ENCODE measurements around the gene GRB10.

Gene GRB10

GRCh38 chr7:50695026-50695425 lies 87.7 kb downstream of the GRB10 start:
- no peak for DNase-seq (ENCODE audit: low read depth in 3 of 3)

- DNase-seq (ENCODE audit: low read depth in 3 of 3) = no peak
These were observed 89.1 kb downstream of the GRB10 start for GRCh38 chr7:50693455-50694130.

- DNase-seq (ENCODE audit: low read depth in 3 of 3) = no peak
These were observed 92.1 kb downstream of the GRB10 start for GRCh38 chr7:50690541-50691011.

GRCh38 chr7:50688226-50688590 lies 94.5 kb downstream of the GRB10 start:
- DNase-seq (ENCODE audit: low read depth in 3 of 3) = no peak

GRCh38 chr7:50687575-50688225 lies 95.0 kb downstream of the GRB10 start:
- DNase-seq (ENCODE audit: low read depth in 3 of 3) = no peak

GRCh38 chr7:50687096-50687495 lies 95.6 kb downstream of the GRB10 start:
- DNase-seq (ENCODE audit: low read depth in 3 of 3) = no peak

GRCh38 chr7:50685135-50686065 lies 97.3 kb downstream of the GRB10 start:
- DNase-seq (ENCODE audit: low read depth in 3 of 3) = no peak

- no peak for DNase-seq (ENCODE audit: low read depth in 3 of 3)
These were observed 98.0 kb downstream of the GRB10 start for GRCh38 chr7:50684713-50685075.

GRCh38 chr7:50684011-50684712 lies 98.5 kb downstream of the GRB10 start:
- DNase-seq (ENCODE audit: low read depth in 3 of 3) = no peak

- no peak for DNase-seq (ENCODE audit: low read depth in 3 of 3)
These were observed 100.1 kb downstream of the GRB10 start for GRCh38 chr7:50682573-50682972.

GRCh38 chr7:50682079-50682478 lies 100.6 kb downstream of the GRB10 start:
- no peak for DNase-seq (ENCODE audit: low read depth in 3 of 3)

- no peak for DNase-seq (ENCODE audit: low read depth in 3 of 3)
These were observed 101.2 kb downstream of the GRB10 start for GRCh38 chr7:50681432-50682045.

- no peak for DNase-seq (ENCODE audit: low read depth in 3 of 3)
These were observed 103.3 kb downstream of the GRB10 start for GRCh38 chr7:50679218-50680007.

GRCh38 chr7:50678586-50678985 lies 104.1 kb downstream of the GRB10 start:
- DNase-seq (ENCODE audit: low read depth in 3 of 3) = no peak

- no peak for DNase-seq (ENCODE audit: low read depth in 3 of 3)
These were observed 105.1 kb downstream of the GRB10 start for GRCh38 chr7:50677638-50677996.

GRCh38 chr7:50676740-50677637 lies 105.7 kb downstream of the GRB10 start:
- DNase-seq (ENCODE audit: low read depth in 3 of 3) = no peak

GRCh38 chr7:50676079-50676478 lies 106.6 kb downstream of the GRB10 start:
- DNase-seq (ENCODE audit: low read depth in 3 of 3) = no peak

GRCh38 chr7:50674896-50675835 lies 107.5 kb downstream of the GRB10 start:
- no peak for DNase-seq (ENCODE audit: low read depth in 3 of 3)

GRCh38 chr7:50674299-50674698 lies 108.4 kb downstream of the GRB10 start:
- DNase-seq (ENCODE audit: low read depth in 3 of 3) = no peak

Data from stimulated activated CD4-positive, alpha-beta T cell treated with anti-CD3 and anti-CD28 coated beads, TNF-alpha, amount 100 ng/mL, for 48 hours (primary cell).